Prostate gland (tissue), 2 donors: ENCODE results near the gene MTCL3.

Experiments
- DNase-seq: peaks from one replicate; pipeline ENCODE4 v3.0.0-alpha.2; 2019; ENCODE audit warnings: low spot score
- H3K27ac ChIP-seq, 2 donors: fragments of 200-600 bp; sonication (generic); 2 replicates each; pipeline ENCODE4 v1.5.1; 2017 to 2019
- H3K27me3 ChIP-seq: fragments of 200-600 bp; sonication (generic); replicated peaks from 2 replicates; pipeline ENCODE4 v1.5.1; 2019; ENCODE audit not compliant: insufficient read depth
- H3K36me3 ChIP-seq, 2 donors: fragments of 200-600 bp; sonication (generic); 1 replicate in 1 of 2; 2 replicates in 1 of 2; pipeline versions ENCODE4 v1.5.1 to v1.8.1; 2017 to 2019
- H3K4me1 ChIP-seq: fragments of 200-600 bp; sonication (generic); replicated peaks from 2 replicates; pipeline ENCODE4 v1.5.1; 2019
- H3K4me3 ChIP-seq, 2 donors: fragments of 200-600 bp; sonication (generic); 2 replicates each; pipeline ENCODE4 v1.5.1; 2017 to 2019
- H3K9me3 ChIP-seq: fragments of 200-600 bp; sonication (generic); 2 replicates; pipeline ENCODE4 v1.5.1; 2017
- CTCF ChIP-seq, 4 experiments: fragments of 200-600 bp in 2 of 4; fragments of 450-650 bp in 2 of 4; sonication (generic) in 2 of 4; IDR thresholded peaks; 1 replicate in 3 of 4; 2 replicates in 1 of 4; pipeline ENCODE4 v1.5.1; 2016 to 2019; ENCODE audit warnings: antibody characterized with exemption in 4 of 4, mild to moderate bottlenecking in 2 of 4, moderate library complexity in 2 of 4
- POLR2A ChIP-seq: fragments of 450-650 bp; IDR thresholded peaks from one replicate; pipeline ENCODE4 v1.6.1; 2016; ENCODE audit warnings: antibody characterized with exemption, mild to moderate bottlenecking
- POLR2AphosphoS5 ChIP-seq: sonication (generic); formaldehyde crosslinking; IDR thresholded peaks from one replicate; pipeline ENCODE4 v1.6.1; 2017; ENCODE audit warnings: antibody characterized with exemption
- WGBS: methylation state at CpG from one replicate; pipeline ENCODE4 v1.1.5; 2018; 5-methylcytosine and 5-hydroxymethylcytosine counted together
- intact Hi-C: fragments of 100-400 bp; cut with DNase I; formaldehyde crosslinking; loops from one replicate; pipeline ENCODE4 v1.14.2; 2022

The MTCL3 gene

GRCh38 chr6:127451388-127451787 is 67.7 kb downstream of the MTCL3 start:
- no peak for DNase-seq
- H3K4me3 ChIP-seq: no peak overlapping the region
- no peak overlapping the region for H3K27ac ChIP-seq
- no peaks in the 10 kb centered on the region for H3K4me1 ChIP-seq
- no peak for TF ChIP-seq POLR2AphosphoS5
- no peak for TF ChIP-seq POLR2A
- TF ChIP-seq CTCF (IDR thresholded peaks at IDR 0.05): no peak
- WGBS: 97% methylated on average over 3 of the region's 3 CpGs
- intact Hi-C loops: no loop called here
- no peaks in the 10 kb centered on the region for H3K27me3 ChIP-seq
- H3K36me3 ChIP-seq: no peaks in the 10 kb centered on the region
- H3K9me3 ChIP-seq: no peaks in the 10 kb centered on the region

GRCh38 chr6:127447780-127448179 is 71.4 kb downstream of the MTCL3 start:
- no peaks in the 10 kb centered on the region for H3K27me3 ChIP-seq
- intact Hi-C loops: no loop called here
- no peaks in the 10 kb centered on the region for H3K36me3 ChIP-seq
- DNase-seq: no peak
- no peak overlapping the region for H3K27ac ChIP-seq
- H3K9me3 ChIP-seq: no peaks in the 10 kb centered on the region
- no peak overlapping the region for H3K4me3 ChIP-seq
- H3K4me1 ChIP-seq: no peaks in the 10 kb centered on the region
- TF ChIP-seq POLR2AphosphoS5: no peak
- no peak for TF ChIP-seq POLR2A
- no peak for TF ChIP-seq CTCF (IDR thresholded peaks at IDR 0.05)

- no peak for DNase-seq
- intact Hi-C loops: no loop called here
- H3K4me3 ChIP-seq: no peak overlapping the region
- no peak overlapping the region for H3K27ac ChIP-seq
- no peaks in the 10 kb centered on the region for H3K36me3 ChIP-seq
- H3K4me1 ChIP-seq: no peaks in the 10 kb centered on the region
- no peaks in the 10 kb centered on the region for H3K27me3 ChIP-seq
- no peak for TF ChIP-seq POLR2AphosphoS5
- no peak for TF ChIP-seq CTCF (IDR thresholded peaks at IDR 0.05)
- no peak for TF ChIP-seq POLR2A
- 94% methylated on average over 7 of the region's 7 CpGs for WGBS
- no peaks in the 10 kb centered on the region for H3K9me3 ChIP-seq
These were observed 72.8 kb downstream of the MTCL3 start for GRCh38 chr6:127446356-127446755.

- H3K36me3 ChIP-seq: no peaks in the 10 kb centered on the region
- TF ChIP-seq POLR2A (no peak), CTCF (IDR thresholded peaks at IDR 0.05) (no peak), POLR2AphosphoS5 (no peak)
- no peaks in the 10 kb centered on the region for H3K9me3 ChIP-seq
- intact Hi-C loops: no loop called here
- H3K27ac ChIP-seq: no peak overlapping the region
- DNase-seq: no peak
- no peaks in the 10 kb centered on the region for H3K27me3 ChIP-seq
- H3K4me1 ChIP-seq: no peaks in the 10 kb centered on the region
- WGBS: 78% methylated on average over 1 of the region's 1 CpG
- H3K4me3 ChIP-seq: no peak overlapping the region
These were observed 77.3 kb downstream of the MTCL3 start for GRCh38 chr6:127441881-127442280.

- Histone ChIP-seq H3K36me3 (no peaks in the 10 kb centered on the region), H3K27ac (no peak overlapping the region), H3K4me1 (no peaks in the 10 kb centered on the region), H3K4me3 (no peak overlapping the region), H3K27me3 (no peaks in the 10 kb centered on the region), H3K9me3 (no peaks in the 10 kb centered on the region)
- TF ChIP-seq POLR2A (no peak), POLR2AphosphoS5 (no peak), CTCF (IDR thresholded peaks at IDR 0.05) (no peak)
- intact Hi-C loops: no loop called here
- DNase-seq: no peak
- 32% methylated on average over 2 of the region's 2 CpGs for WGBS
These were observed 79.4 kb downstream of the MTCL3 start for GRCh38 chr6:127439718-127440117.
